Erythroblast (primary cell): Measurements from ENCODE around the gene CAPSL.

Source experiments
- GATA1 ChIP-seq: IDR thresholded peaks from 2 replicates; pipeline ENCODE4 v1.6.1; 2011; ENCODE audit warnings: low read depth, mild to moderate bottlenecking, control low read depth, low read length, moderate library complexity
- POLR2A ChIP-seq: IDR thresholded peaks from 2 replicates; pipeline ENCODE4 v1.6.1; 2011; ENCODE audit warnings: mild to moderate bottlenecking, low read length

- TF ChIP-seq POLR2A: no peak
- TF ChIP-seq GATA1: no peak
Observed at GRCh38 chr5:35926389-35927051, 11.9 kb downstream of the CAPSL start.
